ENCODE results near the gene OR9G4. TPM values are rescaled to one million over a fixed set of nuclear protein-coding genes. Genes with fewer than 3 reads are reported as not detected.

Gene OR9G4
- total RNA-seq (2014; rRNA removed; shearing (Covaris generic)) (not detected in 2 replicates), total RNA-seq (2022) (not detected in 2 replicates), Bru-seq, nascent RNA (not detected), BruChase-seq, experiment 1, labeled RNA remaining after a 6-hour chase (not detected), BruChase-seq, experiment 2, labeled RNA remaining after a 2-hour chase (not detected)
- long read RNA-seq: 0 reads

- no TSS peak for BruUV-seq (replicated peaks)
- no peak for DNase-seq (ENCODE audit: low spot score)
- Histone ChIP-seq H3K4me3 (ENCODE audit: low read depth, low read length, poor library complexity, severe bottlenecking) (no peak within 1 kb of the TSS), H3K9me2 (ENCODE audit: insufficient read depth, low read length) (no peaks in the 10 kb centered on the region), H3K27ac (ENCODE audit: low read depth, low read length, poor library complexity, severe bottlenecking) (no peak within 1 kb of the TSS), H3K9me3 (ENCODE audit: low read length) (no peaks in the 10 kb centered on the region), H3K4me1 (ENCODE audit: insufficient read depth, low read length, poor library complexity, severe bottlenecking) (no peaks in the 10 kb centered on the region), H3K4me2 (ENCODE audit: low read length) (no peak within 1 kb of the TSS), H4K20me1 (ENCODE audit: insufficient read depth, low read length) (no peaks in the 10 kb centered on the region), H2AFZ (ENCODE audit: low read length) (no peak within 1 kb of the TSS), H3K36me3 (ENCODE audit: insufficient read depth, low read length) (no peaks in the 10 kb centered on the region), H3K79me2 (ENCODE audit: insufficient read depth, low read depth, low read length) (no peaks in the 10 kb centered on the region)
- POLR2A ChIA-PET: no interaction called here
- no peak for TF ChIP-seq CTCF (conservative IDR thresholded peaks at IDR 0.05; ENCODE audit: low read length)
- TF ChIP-seq EZH2phosphoT487 (IDR thresholded peaks at IDR 0.05; ENCODE audit: borderline replicate concordance, low read depth, low read length): no peak
- intact Hi-C loops (cut with micrococcal nuclease; ENCODE audit: unreplicated experiment): no loop called here
- CTCF ChIA-PET (ENCODE audit: unreplicated experiment): no interaction called here
Measured at GRCh38 chr11:56748597-56748996, at the start of gene OR9G4. Gene OR9G4, minus strand, starts transcription at chr11:56748697. Its CDS starts 4,931 bp downstream, at chr11:56743766.

GRCh38 chr11:56783448-56784041, 35.0 kb upstream of the OR9G4 start:
- Histone ChIP-seq H3K9me3 (ENCODE audit: low read length) (no peaks in the 10 kb centered on the region), H3K9me2 (ENCODE audit: insufficient read depth, low read length) (no peaks in the 10 kb centered on the region), H3K36me3 (ENCODE audit: insufficient read depth, low read length) (no peaks in the 10 kb centered on the region), H2AFZ (ENCODE audit: low read length) (no peak overlapping the region), H3K4me1 (ENCODE audit: insufficient read depth, low read length, poor library complexity, severe bottlenecking) (no peaks in the 10 kb centered on the region), H3K79me2 (ENCODE audit: insufficient read depth, low read depth, low read length) (no peaks in the 10 kb centered on the region), H3K4me3 (ENCODE audit: low read depth, low read length, poor library complexity, severe bottlenecking) (no peak overlapping the region), H3K27ac (ENCODE audit: low read depth, low read length, poor library complexity, severe bottlenecking) (no peak overlapping the region), H4K20me1 (ENCODE audit: insufficient read depth, low read length) (no peaks in the 10 kb centered on the region), H3K4me2 (ENCODE audit: low read length) (no peak overlapping the region)
- peak; percentile 66 for DNase-seq (ENCODE audit: low spot score)
- BruUV-seq (replicated peaks): no TSS peak
- peak; percentile 85 for TF ChIP-seq CTCF (conservative IDR thresholded peaks at IDR 0.05; ENCODE audit: low read length)
- TF ChIP-seq EZH2phosphoT487 (IDR thresholded peaks at IDR 0.05; ENCODE audit: borderline replicate concordance, low read depth, low read length): no peak
- CTCF ChIA-PET (ENCODE audit: unreplicated experiment): no interaction called here
- POLR2A ChIA-PET: interaction anchor here (0.7 kb wide), 1 partner anchor 146 kb away, joined by 3 read pairs; no protein-coding TSS in a partner anchor
- intact Hi-C loops (cut with micrococcal nuclease; ENCODE audit: unreplicated experiment): loop anchor here (5.0 to 10.0 kb wide), 3 partner anchors 159 to 1056 kb away; no protein-coding TSS in a partner anchor

Measured in OCI-LY7 (cell line).